ENCODE results near the gene LAMTOR2. TPM values are rescaled to one million over a fixed set of nuclear protein-coding genes. Genes with fewer than 3 reads are reported as not detected.

The LAMTOR2 gene
- total and polyA plus RNA-seq, 4 donors, result 71.2 to 143 (median 103) TPM

DNA sequence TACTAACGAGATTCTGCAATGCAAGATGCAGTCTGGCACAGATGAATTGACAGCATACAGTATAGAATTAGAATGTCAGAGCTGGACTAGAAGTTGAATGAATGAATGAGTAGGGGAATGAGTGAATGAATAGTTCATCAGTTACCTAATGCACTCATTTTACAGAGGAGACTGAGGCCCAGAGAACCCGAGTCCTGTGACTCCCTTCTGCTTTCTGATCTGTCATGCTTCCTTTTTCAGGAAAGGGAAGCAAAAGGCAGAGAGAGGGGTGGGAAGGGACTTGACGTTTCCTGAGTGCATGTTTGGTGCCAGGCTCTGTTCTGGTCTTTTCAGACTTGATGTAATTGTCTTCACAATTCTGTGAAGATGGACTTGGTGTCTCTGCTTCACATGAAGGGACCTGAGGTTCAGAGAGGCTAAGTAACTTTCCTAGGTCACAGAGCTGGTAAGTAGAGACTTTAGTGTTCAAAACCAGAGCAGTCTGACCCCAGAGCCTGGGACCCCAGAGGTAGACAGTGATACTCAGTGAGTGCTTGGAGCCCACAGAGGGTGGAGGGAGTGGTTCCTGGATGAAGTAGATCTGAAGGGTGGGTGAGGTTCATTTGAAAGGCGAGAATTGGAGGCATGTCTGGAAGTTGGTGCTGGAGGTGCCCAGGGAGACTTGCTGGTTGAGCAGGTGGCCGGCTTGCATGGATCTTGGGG, 35.7 kb downstream of the LAMTOR2 start:
- 20 to 33% methylated on average over 5 of the region's 5 CpGs for WGBS, 2 donors
- Histone ChIP-seq H3K9me3 (ENCODE audit: control insufficient read depth in 4 of 4, insufficient read depth in 3 of 4, low read length in 3 of 4) (no peaks in the 10 kb centered on the region), H3K4me3 (no peak overlapping the region), H3K27ac (ENCODE audit: low read depth in 1 of 2, low read length in 1 of 2) (peak overlapping the region in 1 of 2 donors; percentile 13), H3K27me3 (ENCODE audit: control insufficient read depth in 3 of 3, insufficient read depth in 3 of 3, low read length in 2 of 3) (no peaks in the 10 kb centered on the region), H3K4me1 (ENCODE audit: control insufficient read depth in 5 of 5, insufficient read depth in 5 of 5, low read length in 5 of 5) (peaks cover 0 to 5% (median 3%) of the 10 kb centered on the region in 5 donors), H3K36me3 (ENCODE audit: control insufficient read depth in 4 of 4, insufficient read depth in 4 of 4, low read length in 4 of 4) (peaks cover 0 to 10% (median 0%) of the 10 kb centered on the region in 4 donors), H3K9ac (ENCODE audit: insufficient read depth in 1 of 2, low read length in 2 of 2) (no peak overlapping the region)
- no peak for ATAC-seq (ENCODE audit: insufficient read depth, low FRiP score)
- TF ChIP-seq, protein P1, sequence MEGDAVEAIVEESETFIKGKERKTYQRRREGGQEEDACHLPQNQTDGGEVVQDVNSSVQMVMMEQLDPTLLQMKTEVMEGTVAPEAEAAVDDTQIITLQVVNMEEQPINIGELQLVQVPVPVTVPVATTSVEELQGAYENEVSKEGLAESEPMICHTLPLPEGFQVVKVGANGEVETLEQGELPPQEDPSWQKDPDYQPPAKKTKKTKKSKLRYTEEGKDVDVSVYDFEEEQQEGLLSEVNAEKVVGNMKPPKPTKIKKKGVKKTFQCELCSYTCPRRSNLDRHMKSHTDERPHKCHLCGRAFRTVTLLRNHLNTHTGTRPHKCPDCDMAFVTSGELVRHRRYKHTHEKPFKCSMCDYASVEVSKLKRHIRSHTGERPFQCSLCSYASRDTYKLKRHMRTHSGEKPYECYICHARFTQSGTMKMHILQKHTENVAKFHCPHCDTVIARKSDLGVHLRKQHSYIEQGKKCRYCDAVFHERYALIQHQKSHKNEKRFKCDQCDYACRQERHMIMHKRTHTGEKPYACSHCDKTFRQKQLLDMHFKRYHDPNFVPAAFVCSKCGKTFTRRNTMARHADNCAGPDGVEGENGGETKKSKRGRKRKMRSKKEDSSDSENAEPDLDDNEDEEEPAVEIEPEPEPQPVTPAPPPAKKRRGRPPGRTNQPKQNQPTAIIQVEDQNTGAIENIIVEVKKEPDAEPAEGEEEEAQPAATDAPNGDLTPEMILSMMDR (IDR thresholded peaks at IDR 0.05; ENCODE audit: control extremely low read depth, extremely low read depth), result no peak
- no peak for DNase-seq

DNA sequence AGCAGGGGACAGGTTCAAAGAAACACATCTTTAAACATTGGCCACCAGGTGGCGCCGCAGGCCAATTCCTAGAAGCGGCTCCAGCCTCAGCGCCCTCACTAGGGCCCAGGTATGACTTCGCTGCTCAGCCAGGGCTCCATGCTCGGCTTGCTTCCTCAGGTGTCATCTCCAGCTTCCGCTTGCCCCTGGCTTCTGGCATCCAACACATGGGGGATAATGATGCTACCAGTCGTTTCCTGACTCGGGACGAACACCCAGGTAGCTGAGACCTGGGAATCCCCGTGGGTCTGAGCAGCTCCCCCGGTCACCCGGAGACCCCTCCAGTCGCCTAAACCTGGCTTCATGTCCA, 36.2 kb downstream of the LAMTOR2 start:
- Histone ChIP-seq H3K9ac (ENCODE audit: insufficient read depth in 1 of 2, low read length in 2 of 2) (no peak overlapping the region), H3K27ac (ENCODE audit: low read depth in 1 of 2, low read length in 1 of 2) (no peak overlapping the region)

DNA sequence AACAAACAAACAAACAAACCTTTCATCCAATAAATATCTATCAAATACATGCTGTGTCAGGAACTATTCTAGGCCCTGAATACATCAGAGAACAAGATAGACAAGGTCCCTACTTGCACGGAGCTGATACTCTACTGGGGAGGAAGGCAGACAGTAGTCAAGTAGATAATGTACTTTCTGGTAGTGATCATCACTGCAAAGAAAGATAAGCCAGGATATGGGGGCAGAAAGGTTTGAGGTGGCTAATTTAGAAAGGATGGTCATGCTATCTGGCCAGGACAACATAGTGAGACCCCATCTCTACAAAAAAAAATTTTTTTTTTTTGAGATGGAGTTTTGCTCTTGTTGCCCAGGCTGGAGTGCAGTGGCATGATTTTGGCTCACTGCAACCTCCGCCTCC, 37.0 kb downstream of the LAMTOR2 start:
- Histone ChIP-seq H3K4me1 (ENCODE audit: control insufficient read depth in 5 of 5, insufficient read depth in 5 of 5, low read length in 5 of 5) (peaks cover 0 to 4% (median 0%) of the 10 kb centered on the region in 5 donors), H3K27me3 (ENCODE audit: control insufficient read depth in 3 of 3, insufficient read depth in 3 of 3, low read length in 2 of 3) (no peaks in the 10 kb centered on the region), H3K4me3 (no peak overlapping the region), H3K36me3 (ENCODE audit: control insufficient read depth in 4 of 4, insufficient read depth in 4 of 4, low read length in 4 of 4) (peaks cover 0 to 10% (median 3%) of the 10 kb centered on the region in 4 donors), H3K27ac (ENCODE audit: low read depth in 1 of 2, low read length in 1 of 2) (no peak overlapping the region), H3K9me3 (ENCODE audit: control insufficient read depth in 4 of 4, insufficient read depth in 3 of 4, low read length in 3 of 4) (no peaks in the 10 kb centered on the region), H3K9ac (ENCODE audit: insufficient read depth in 1 of 2, low read length in 2 of 2) (no peak overlapping the region)
- TF ChIP-seq, protein P1 (IDR thresholded peaks at IDR 0.05; ENCODE audit: control extremely low read depth, extremely low read depth), result no peak
- DNase-seq, result no peak
- ATAC-seq (ENCODE audit: insufficient read depth, low FRiP score), result no peak
- 83 to 85% methylated on average over 2 of the region's 2 CpGs for WGBS, 2 donors

More for the DNA sequence above, 36.2 kb downstream of the LAMTOR2 start:
- Histone ChIP-seq H3K9me3 (ENCODE audit: control insufficient read depth in 4 of 4, insufficient read depth in 3 of 4, low read length in 3 of 4) (no peaks in the 10 kb centered on the region), H3K36me3 (ENCODE audit: control insufficient read depth in 4 of 4, insufficient read depth in 4 of 4, low read length in 4 of 4) (peaks cover 0 to 10% (median 0%) of the 10 kb centered on the region in 4 donors), H3K4me3 (no peak overlapping the region), H3K4me1 (ENCODE audit: control insufficient read depth in 5 of 5, insufficient read depth in 5 of 5, low read length in 5 of 5) (peaks cover 0 to 5% (median 3%) of the 10 kb centered on the region in 5 donors), H3K27me3 (ENCODE audit: control insufficient read depth in 3 of 3, insufficient read depth in 3 of 3, low read length in 2 of 3) (no peaks in the 10 kb centered on the region)
- peak; percentile 86 for ATAC-seq (ENCODE audit: insufficient read depth, low FRiP score)
- TF ChIP-seq, protein P1 (IDR thresholded peaks at IDR 0.05; ENCODE audit: control extremely low read depth, extremely low read depth), result peak; percentile 87
- DNase-seq, result peak; percentile 82 to 85 (median 83)
- WGBS, 2 donors, result 44 to 48% methylated on average over 14 of the region's 14 CpGs

All from lung (tissue), 12 donors.